K562 (cell line): ENCODE results near the gene PPP3CA.

ENCODE experiments used
- EZH2 ChIP-seq: IDR thresholded peaks from 2 replicates; pipeline ENCODE4 v1.6.1; 2012; ENCODE audit warnings: low read depth, mild to moderate bottlenecking, inconsistent platforms, low read length, borderline replicate concordance
- POLR2A ChIP-seq: fragments of 450-650 bp; conservative IDR thresholded peaks from 2 replicates; pipeline ENCODE4 v1.6.1; 2016
- RB1 ChIP-seq: fragments of 450-650 bp; IDR thresholded peaks from 2 replicates; pipeline ENCODE4 v1.6.1; 2017; ENCODE audit warnings: low read depth, mild to moderate bottlenecking
- TAF1 ChIP-seq: IDR thresholded peaks from 2 replicates; pipeline ENCODE4 v1.6.1; 2011; ENCODE audit warnings: mild to moderate bottlenecking, low read length, moderate library complexity; ENCODE audit not compliant: insufficient read depth, control insufficient read depth, severe bottlenecking; ENCODE audit errors: extremely low read depth

DNA sequence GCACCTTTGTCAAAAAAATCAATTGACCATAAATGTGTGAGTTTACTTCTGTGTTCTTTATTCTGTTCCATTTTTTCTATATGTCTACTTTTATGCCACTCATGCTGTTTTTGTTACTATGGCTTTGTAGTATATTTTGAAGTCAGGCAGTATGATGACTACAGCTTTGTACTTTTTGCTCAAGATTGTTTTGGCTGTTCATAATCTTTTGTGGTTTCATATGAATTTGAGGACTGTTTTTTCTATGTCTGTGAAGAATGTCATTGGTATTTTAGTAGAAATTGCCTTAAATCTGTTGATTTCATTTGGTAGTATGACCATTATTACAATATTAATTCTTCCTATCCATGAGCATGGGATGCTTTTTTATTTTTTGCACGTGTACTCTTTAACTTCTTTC, 346.8 kb downstream of the PPP3CA start:
- TF ChIP-seq POLR2A (no peak), EZH2 (no peak), RB1 (no peak), TAF1 (no peak)
